B cell (primary cell): Measurements from ENCODE around the gene NAXD. TPM values are rescaled to one million over a fixed set of nuclear protein-coding genes. Genes with fewer than 3 reads are reported as not detected.

ENCODE experiments used
- ATAC-seq: fragments of 200-7000 bp; cut with Tn5 transposase; one replicate; pipeline ENCODE4 v1.10.0; 2021; ENCODE audit warnings: low read depth, mild to moderate bottlenecking, moderate number of reproducible peaks, moderate library complexity
- CTCF ChIA-PET: fragments of 350-600 bp; sonication (Branson Sonifier 250); formaldehyde crosslinking; loops from one replicate; lab custom pipeline; 2021; ENCODE audit warnings: antibody characterized with exemption, inconsistent platforms; lab: Charles Lee
- POLR2A ChIA-PET: fragments of 350-600 bp; sonication (Branson Sonifier 250); formaldehyde crosslinking; loops from one replicate; lab custom pipeline; 2021; ENCODE audit warnings: antibody characterized with exemption; lab: Charles Lee
- DNase-seq: peaks from one replicate; pipeline ENCODE4 v3.0.0; 2013
- H2AFZ ChIP-seq: 2 replicates; pipeline ENCODE4 v1.6.1; 2012; ENCODE audit warnings: mild to moderate bottlenecking, low read depth, low read length; ENCODE audit not compliant: insufficient read depth, poor library complexity, severe bottlenecking
- H3K27ac ChIP-seq, 2 donors: 1 replicate in 1 of 2; 2 replicates in 1 of 2; pipeline ENCODE4 v1.5.1; 2012 to 2013; ENCODE audit warnings: low read length in 2 of 2, mild to moderate bottlenecking in 2 of 2, moderate library complexity in 1 of 2
- H3K27me3 ChIP-seq, 4 experiments: fragments of 200-600 bp in 1 of 4; sonication (generic) in 1 of 4; replicated peaks in 1 of 4; 1 replicate in 2 of 4; 2 replicates in 2 of 4; pipeline versions ENCODE4 v1.6.1 to v1.7.0; 2013 to 2016; ENCODE audit warnings: low read length in 3 of 4, mild to moderate bottlenecking in 2 of 4, mixed read lengths in 1 of 4, moderate library complexity in 1 of 4; ENCODE audit not compliant: insufficient read depth in 4 of 4, control insufficient read depth in 3 of 4; ENCODE audit errors: control extremely low read depth in 1 of 4
- H3K36me3 ChIP-seq, 2 experiments: replicated peaks in 1 of 2; 1 replicate in 1 of 2; 2 replicates in 1 of 2; pipeline versions ENCODE4 v1.6.1 to v1.7.1; 2013; ENCODE audit warnings: low read length in 1 of 2; ENCODE audit not compliant: insufficient read depth in 2 of 2, control insufficient read depth in 1 of 2; ENCODE audit errors: control extremely low read depth in 1 of 2, extremely low read depth in 1 of 2
- H3K4me1 ChIP-seq, 2 donors: fragments of 200-600 bp in 1 of 2; sonication (generic) in 1 of 2; 1 replicate in 1 of 2; 2 replicates in 1 of 2; pipeline versions ENCODE4 v1.5.1 to v1.6.1; 2013 to 2017; ENCODE audit warnings: low read length in 2 of 2; ENCODE audit not compliant: control insufficient read depth in 2 of 2, insufficient read depth in 2 of 2
- H3K4me2 ChIP-seq: replicated peaks from 2 replicates; pipeline ENCODE3; 2012; ENCODE audit warnings: mild to moderate bottlenecking, low read depth, low read length; ENCODE audit not compliant: poor library complexity, severe bottlenecking
- H3K4me3 ChIP-seq, 5 experiments: fragments of 200-600 bp in 1 of 5; sonication (generic) in 1 of 5; 1 replicate in 3 of 5; 2 replicates in 2 of 5; pipeline versions ENCODE4 v1.5.1 to v1.7.0; 2011 to 2016; ENCODE audit warnings: low read length in 4 of 5, mild to moderate bottlenecking in 4 of 5, low read depth in 2 of 5, control low read depth in 1 of 5, moderate library complexity in 1 of 5; ENCODE audit not compliant: insufficient read depth in 1 of 5; ENCODE audit errors: control extremely low read depth in 1 of 5, extremely low read depth in 1 of 5
- H3K79me2 ChIP-seq: fragments of 200-600 bp; sonication (generic); one replicate; pipeline ENCODE4 v1.6.0; 2016; ENCODE audit warnings: low read length; ENCODE audit not compliant: control insufficient read depth, insufficient read depth
- H3K9ac ChIP-seq: fragments of 200-600 bp; sonication (generic); 2 replicates; pipeline ENCODE4 v1.6.1; 2017; ENCODE audit warnings: mild to moderate bottlenecking, low read length, moderate library complexity
- H3K9me3 ChIP-seq, 3 donors: one replicate each; pipeline versions ENCODE4 v1.6.1 to v1.7.1; 2013; ENCODE audit warnings: low read length in 2 of 3; ENCODE audit not compliant: control insufficient read depth in 2 of 3, insufficient read depth in 1 of 3; ENCODE audit errors: control extremely low read depth in 1 of 3
- H4K20me1 ChIP-seq: 2 replicates; pipeline ENCODE4 v1.6.0; 2012; ENCODE audit warnings: mild to moderate bottlenecking, low read length; ENCODE audit not compliant: insufficient read depth, control insufficient read depth, poor library complexity, severe bottlenecking
- H3K27ac Mint-ChIP-seq: one replicate; pipeline ENCODE4 v1.8.0; 2021; ENCODE audit warnings: mixed read lengths
- H3K27me3 Mint-ChIP-seq: one replicate; pipeline ENCODE4 v1.8.0; 2021; ENCODE audit warnings: mixed read lengths
- H3K4me1 Mint-ChIP-seq: one replicate; pipeline ENCODE4 v1.8.0; 2021; ENCODE audit warnings: mixed read lengths
- H3K4me3 Mint-ChIP-seq: one replicate; pipeline ENCODE4 v1.8.0; 2021; ENCODE audit warnings: mixed read lengths
- H3K9me3 Mint-ChIP-seq: one replicate; pipeline ENCODE4 v1.8.0; 2022; ENCODE audit warnings: mixed read lengths; ENCODE audit not compliant: insufficient read depth
- CTCF ChIP-seq: fragments of 200-600 bp; IDR thresholded peaks from one replicate; pipeline ENCODE4 v1.8.0; 2022; ENCODE audit warnings: antibody characterized with exemption, mild to moderate bottlenecking
- EZH2 ChIP-seq: IDR thresholded peaks from 2 replicates; pipeline ENCODE4 v1.6.1; 2012; ENCODE audit warnings: borderline replicate concordance, low read depth, mild to moderate bottlenecking, moderate library complexity, low read length; ENCODE audit not compliant: insufficient read depth, poor library complexity, severe bottlenecking
- WGBS: methylation state at CpG from one replicate; pipeline ENCODE4 v1.1.5; 2013; ENCODE audit warnings: missing lambda C conversion rate; ENCODE audit not compliant: insufficient coverage; 5-methylcytosine and 5-hydroxymethylcytosine counted together
- intact Hi-C: fragments of 100-400 bp; cut with micrococcal nuclease; formaldehyde crosslinking; loops from one replicate; pipeline ENCODE4 v1.10.0; 2022
- polyA plus RNA-seq: library from polyadenylated mRNA; depleted of rRNA; stranded (reverse); fragments of >200 nt; gene quantifications from 2 replicates; pipeline ENCODE4 v1.2.3, GENCODE V29; 2012
- total RNA-seq, 2 donors: library from RNA; stranded (reverse); fragments of 120-200 nt in 1 of 2; gene quantifications; 1 replicate in 1 of 2; 2 replicates in 1 of 2; pipeline versions ENCODE4 v1.2.3 to v1.2.4, GENCODE V29; 2013 to 2022

The NAXD gene
- total and polyA plus RNA-seq, 2 donors (not counting 1 experiment from before 2014, with no cell fraction given) = 28.4 to 33.3 TPM

- ChIA-PET CTCF (no interaction called here), POLR2A (no interaction called here)
- DNase-seq (no peak), ATAC-seq (no peak)
- H3K79me2 ChIP-seq = no peaks in the 10 kb centered on the region
- Mint-ChIP-seq H3K27me3 (peaks cover 30% of the 10 kb centered on the region), H3K4me1 (peaks cover 6% of the 10 kb centered on the region), H3K4me3 (no peak overlapping the region), H3K9me3 (no peaks in the 10 kb centered on the region), H3K27ac (no peak overlapping the region)
- no peaks in the 10 kb centered on the region for H3K36me3 ChIP-seq
- no peak overlapping the region for H2AFZ ChIP-seq
- TF ChIP-seq EZH2 = no peak
- TF ChIP-seq CTCF = no peak
- H3K4me1 ChIP-seq = peaks cover 5% of the 10 kb centered on the region in 2 donors
- H3K4me2 ChIP-seq = no peak overlapping the region
- H4K20me1 ChIP-seq = no peaks in the 10 kb centered on the region
- H3K27me3 ChIP-seq = no peaks in the 10 kb centered on the region
- no CpG with 5 or more reads among the region's 2 CpGs for WGBS
- no peak overlapping the region for H3K4me3 ChIP-seq
- H3K9me3 ChIP-seq = no peaks in the 10 kb centered on the region
- no peak overlapping the region for H3K27ac ChIP-seq
- no peak overlapping the region for H3K9ac ChIP-seq
- intact Hi-C loops = no loop called here
Observed at GRCh38 chr13:110580800-110581199, 34.5 kb upstream of the NAXD start.

- Histone ChIP-seq H3K4me1 (no peaks in the 10 kb centered on the region), H3K4me3 (no peak overlapping the region), H2AFZ (no peak overlapping the region), H3K36me3 (no peaks in the 10 kb centered on the region), H3K4me2 (no peak overlapping the region), H4K20me1 (no peaks in the 10 kb centered on the region), H3K9ac (no peak overlapping the region), H3K9me3 (no peaks in the 10 kb centered on the region), H3K79me2 (no peaks in the 10 kb centered on the region), H3K27ac (no peak overlapping the region), H3K27me3 (no peaks in the 10 kb centered on the region)
- 83% methylated on average over 11 of the region's 14 CpGs for WGBS
- Mint-ChIP-seq H3K27me3 (peaks cover 28% of the 10 kb centered on the region), H3K9me3 (no peaks in the 10 kb centered on the region), H3K4me1 (peaks cover 1% of the 10 kb centered on the region), H3K4me3 (no peak overlapping the region), H3K27ac (no peak overlapping the region)
- ATAC-seq (no peak), DNase-seq (no peak)
- ChIA-PET POLR2A (no interaction called here), CTCF (no interaction called here)
- no peak for TF ChIP-seq EZH2
- TF ChIP-seq CTCF = no peak
- intact Hi-C loops = no loop called here
Observed at GRCh38 chr13:110581506-110582185, 33.7 kb upstream of the NAXD start.
